CD14-positive monocyte (primary cell): ENCODE data around the gene DNAH2. TPM values are rescaled to one million over a fixed set of nuclear protein-coding genes. Genes with fewer than 3 reads are reported as not detected.

Experiments used
- DNase-seq, 3 donors: peaks; one replicate each; pipeline ENCODE4 v3.0.0-alpha.2; 2011 to 2022
- H2AFZ ChIP-seq: 2 replicates; pipeline ENCODE4 v1.6.0; 2012; ENCODE audit warnings: mild to moderate bottlenecking, low read depth, low read length, inconsistent platforms; ENCODE audit not compliant: insufficient read depth, poor library complexity, severe bottlenecking
- H3K27ac ChIP-seq, 2 donors: 1 replicate in 1 of 2; 2 replicates in 1 of 2; pipeline ENCODE4 v1.5.1; 2012 to 2013; ENCODE audit warnings: low read length in 2 of 2, control low read depth in 1 of 2, inconsistent platforms in 1 of 2, low read depth in 1 of 2, mild to moderate bottlenecking in 1 of 2
- H3K27me3 ChIP-seq, 2 donors: one replicate each; pipeline versions ENCODE4 v1.6.0 to v1.6.1; 2011 to 2013; ENCODE audit warnings: low read length in 2 of 2; ENCODE audit not compliant: control insufficient read depth in 2 of 2, insufficient read depth in 2 of 2
- H3K36me3 ChIP-seq, 2 donors: replicated peaks in 1 of 2; 1 replicate in 1 of 2; 2 replicates in 1 of 2; pipeline versions ENCODE4 v1.5.1 to v1.6.1; 2012 to 2013; ENCODE audit warnings: low read length in 2 of 2, control low read depth in 1 of 2, inconsistent platforms in 1 of 2, mild to moderate bottlenecking in 1 of 2; ENCODE audit not compliant: insufficient read depth in 2 of 2, control insufficient read depth in 1 of 2
- H3K4me1 ChIP-seq, 2 donors: 1 replicate in 1 of 2; 2 replicates in 1 of 2; pipeline versions ENCODE4 v1.5.1 to v1.6.1; 2012 to 2013; ENCODE audit warnings: low read length in 2 of 2, control low read depth in 1 of 2, inconsistent platforms in 1 of 2, mild to moderate bottlenecking in 1 of 2, moderate library complexity in 1 of 2; ENCODE audit not compliant: insufficient read depth in 2 of 2, control insufficient read depth in 1 of 2
- H3K4me2 ChIP-seq: replicated peaks from 2 replicates; pipeline ENCODE3; 2012; ENCODE audit warnings: low read length, moderate library complexity, mild to moderate bottlenecking; ENCODE audit not compliant: poor library complexity, severe bottlenecking; ENCODE audit errors: extremely low read depth
- H3K4me3 ChIP-seq, 3 experiments: fragments of 200-600 bp in 1 of 3; sonication (generic) in 1 of 3; replicated peaks in 1 of 3; 1 replicate in 2 of 3; 2 replicates in 1 of 3; pipeline ENCODE4 v1.5.1; 2011 to 2013; ENCODE audit warnings: low read length in 3 of 3, mild to moderate bottlenecking in 3 of 3, control low read depth in 2 of 3, low read depth in 2 of 3, inconsistent platforms in 1 of 3, moderate library complexity in 1 of 3
- H3K79me2 ChIP-seq: 2 replicates; pipeline ENCODE4 v1.6.0; 2012; ENCODE audit warnings: mild to moderate bottlenecking, control low read depth, inconsistent platforms, low read length, moderate library complexity; ENCODE audit not compliant: insufficient read depth
- H3K9ac ChIP-seq: 2 replicates; pipeline ENCODE4 v1.6.0; 2017; ENCODE audit warnings: low read length, mild to moderate bottlenecking; ENCODE audit not compliant: insufficient read depth, poor library complexity, severe bottlenecking
- H3K9me3 ChIP-seq, 2 donors: replicated peaks in 1 of 2; 1 replicate in 1 of 2; 2 replicates in 1 of 2; pipeline versions ENCODE4 v1.5.1 to v1.6.1; 2012 to 2013; ENCODE audit warnings: low read length in 2 of 2, control low read depth in 1 of 2; ENCODE audit not compliant: control insufficient read depth in 1 of 2, insufficient read depth in 1 of 2
- H4K20me1 ChIP-seq: 2 replicates; pipeline ENCODE4 v1.6.0; 2012; ENCODE audit warnings: mild to moderate bottlenecking, low read length, control low read depth, moderate library complexity; ENCODE audit not compliant: insufficient read depth
- H3K27ac Mint-ChIP-seq, 7 donors: one replicate each; pipeline ENCODE4 v1.8.0; 2020; ENCODE audit warnings: mild to moderate bottlenecking in 7 of 7, mixed read lengths in 7 of 7, moderate library complexity in 6 of 7, inconsistent platforms in 2 of 7
- H3K27me3 Mint-ChIP-seq, 3 donors: one replicate each; pipeline ENCODE4 v1.8.0; 2021 to 2022; ENCODE audit warnings: low read depth in 3 of 3, mild to moderate bottlenecking in 3 of 3, mixed read lengths in 3 of 3, moderate library complexity in 3 of 3, inconsistent platforms in 1 of 3
- H3K36me3 Mint-ChIP-seq, 2 donors: one replicate each; pipeline ENCODE4 v1.8.0; 2020; ENCODE audit warnings: mixed read lengths in 2 of 2, inconsistent platforms in 1 of 2, mild to moderate bottlenecking in 1 of 2
- H3K4me1 Mint-ChIP-seq: one replicate; pipeline ENCODE4 v1.8.0; 2020; ENCODE audit warnings: mild to moderate bottlenecking, mixed read lengths
- H3K4me3 Mint-ChIP-seq, 2 donors: one replicate each; pipeline ENCODE4 v1.8.0; 2020; ENCODE audit warnings: mild to moderate bottlenecking in 2 of 2, mixed read lengths in 2 of 2, moderate library complexity in 1 of 2
- H3K9me3 Mint-ChIP-seq, 7 donors: one replicate each; pipeline ENCODE4 v1.8.0; 2020 to 2022; ENCODE audit warnings: mixed read lengths in 7 of 7, mild to moderate bottlenecking in 6 of 7, moderate library complexity in 6 of 7, inconsistent platforms in 2 of 7
- CTCF ChIP-seq: fragments of 200-600 bp; IDR thresholded peaks from one replicate; pipeline ENCODE4 v1.8.0; 2022; ENCODE audit warnings: antibody characterized with exemption, mild to moderate bottlenecking
- WGBS: methylation state at CpG from one replicate; pipeline ENCODE4 v1.1.5; 2013; ENCODE audit warnings: missing lambda C conversion rate; ENCODE audit not compliant: insufficient coverage; 5-methylcytosine and 5-hydroxymethylcytosine counted together
- intact Hi-C, 2 donors: fragments of 100-400 bp; cut with micrococcal nuclease; formaldehyde crosslinking; loops; one replicate each; pipeline versions ENCODE4 v1.15.0 to v1.15.1; 2023
- polyA plus RNA-seq, 3 donors: library from polyadenylated mRNA; depleted of rRNA in 1 of 3; unstranded in 2 of 3; stranded (reverse) in 1 of 3; fragments of 300-500 nt in 2 of 3; fragments of >200 nt in 1 of 3; fragmentation: Illumina TruSeq in 2 of 3; gene quantifications; 1 replicate in 2 of 3; 2 replicates in 1 of 3; pipeline ENCODE4 v1.2.3, GENCODE V29; 2012 to 2021

Gene DNAH2
- polyA plus RNA-seq, 3 donors = 0.03 to 0.15 TPM; not detected in 1

GRCh38 chr17:7841396-7841914 lies 123.9 kb downstream of the DNAH2 start:
- TF ChIP-seq CTCF = peak; percentile 17
- Mint-ChIP-seq H3K27me3 (peaks cover 0 to 14% (median 6%) of the 10 kb centered on the region in 3 donors), H3K4me1 (peaks cover 52% of the 10 kb centered on the region), H3K4me3 (peak overlapping the region; percentile 98 to 99), H3K36me3 (peaks cover 27 to 42% of the 10 kb centered on the region in 2 donors), H3K27ac (peak overlapping the region; percentile 97 to 100 (median 100)), H3K9me3 (peaks cover 0 to 5% (median 0%) of the 10 kb centered on the region in 7 donors)
- Histone ChIP-seq H2AFZ (no peak overlapping the region), H3K4me3 (peak overlapping the region; percentile 79 to 92 (median 81)), H3K27ac (peak overlapping the region; percentile 98 to 100), H3K9ac (peak overlapping the region; percentile 100), H3K27me3 (no peaks in the 10 kb centered on the region), H3K36me3 (peaks cover 13 to 16% of the 10 kb centered on the region in 2 donors), H3K9me3 (no peaks in the 10 kb centered on the region), H3K4me2 (peak overlapping the region; percentile 78), H4K20me1 (peaks cover 28% of the 10 kb centered on the region), H3K79me2 (peaks cover 75% of the 10 kb centered on the region), H3K4me1 (peaks cover 59 to 60% of the 10 kb centered on the region in 2 donors)
- intact Hi-C loops = loop anchor here (5.0 kb wide), 5 partner anchors 91 to 359 kb away; partner anchors contain the start of genes CD68 (in 2 of the 2), CNTROB (in 1 of the 2), POLR2A (in 1 of the 2) and SLC35G6 (in 1 of the 2)
- 8% methylated on average over 27 of the region's 34 CpGs for WGBS
- DNase-seq = peak; percentile 95 to 97 (median 96)

- peaks cover 54 to 55% of the 10 kb centered on the region in 2 donors for H3K4me1 ChIP-seq
- peak overlapping the region; percentile 79 to 92 (median 81) for H3K4me3 ChIP-seq
- peaks cover 0 to 5% (median 0%) of the 10 kb centered on the region in 7 donors for H3K9me3 Mint-ChIP-seq
- H4K20me1 ChIP-seq = peaks cover 33% of the 10 kb centered on the region
- peak in 2 of 3 donors; percentile 72 to 83 for DNase-seq
- peaks cover 32 to 47% of the 10 kb centered on the region in 2 donors for H3K36me3 Mint-ChIP-seq
- no peak overlapping the region for H2AFZ ChIP-seq
- no peak for TF ChIP-seq CTCF
- H3K27me3 Mint-ChIP-seq = peaks cover 0 to 14% (median 6%) of the 10 kb centered on the region in 3 donors
- H3K9me3 ChIP-seq = no peaks in the 10 kb centered on the region
- no peaks in the 10 kb centered on the region for H3K27me3 ChIP-seq
- WGBS = 0% methylated on average over 44 of the region's 46 CpGs
- peak overlapping the region; percentile 100 for H3K9ac ChIP-seq
- H3K27ac Mint-ChIP-seq = peak overlapping the region; percentile 97 to 100 (median 100)
- H3K36me3 ChIP-seq = peaks cover 17 to 21% of the 10 kb centered on the region in 2 donors
- H3K4me1 Mint-ChIP-seq = peaks cover 48% of the 10 kb centered on the region
- intact Hi-C loops = loop anchor here (2.0 to 5.0 kb wide), 6 partner anchors 15 to 360 kb away; partner anchors contain the start of genes CD68 (in 2 of the 2), NAA38 (in 2 of the 2), CNTROB (in 1 of the 2) and POLR2A (in 1 of the 2)
- H3K27ac ChIP-seq = peak overlapping the region; percentile 98 to 100
- peak overlapping the region; percentile 78 for H3K4me2 ChIP-seq
- H3K79me2 ChIP-seq = peaks cover 77% of the 10 kb centered on the region
- peak overlapping the region; percentile 98 to 99 for H3K4me3 Mint-ChIP-seq
Observed at GRCh38 chr17:7841915-7842379, 124.4 kb downstream of the DNAH2 start.
